ENCODE data around the gene DRC7.

The DRC7 gene

DNA sequence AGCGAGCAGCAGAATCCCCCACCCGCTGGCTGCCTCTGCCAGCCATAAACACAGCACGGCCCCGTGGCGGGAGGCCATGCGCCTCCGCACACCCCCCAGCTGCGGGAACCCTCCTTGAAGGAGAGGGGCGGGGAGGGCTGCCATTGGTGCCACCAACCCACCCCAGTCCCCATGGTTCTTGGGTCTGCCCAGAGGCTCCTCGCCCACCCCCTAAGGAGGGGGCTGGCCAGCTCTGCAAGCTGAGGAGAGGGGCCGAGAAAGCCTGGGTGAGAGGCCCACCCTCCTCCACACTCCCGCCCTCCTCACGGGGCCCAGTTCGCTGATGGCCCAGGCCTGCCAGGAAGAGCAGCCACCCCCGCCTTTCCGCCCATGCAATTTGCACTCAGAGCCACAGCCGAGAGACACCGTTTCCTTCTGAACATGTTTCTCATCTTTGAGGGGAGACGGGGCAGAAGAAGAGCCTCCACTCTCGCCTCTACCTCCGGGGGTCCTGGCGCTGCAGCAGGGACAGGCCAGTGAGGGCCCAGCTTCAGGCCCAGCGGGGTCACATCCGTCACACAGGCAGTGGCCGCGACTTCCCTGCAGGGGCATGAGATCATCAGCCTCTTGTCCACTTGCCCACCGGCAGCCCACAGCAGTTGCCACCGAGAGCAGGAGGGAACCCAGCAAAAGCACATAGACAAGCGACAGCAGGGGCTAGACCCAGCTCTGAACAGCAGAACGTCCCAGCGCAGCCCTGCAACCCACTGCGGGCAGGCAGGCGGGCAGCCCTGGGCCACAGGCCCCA lies 63.9 kb downstream of the DRC7 start:
- CTCF ChIA-PET: interaction anchor here (0.9 to 6.8 kb wide), 22 partner anchors 8 to 242 kb away, joined by 3 to 122 read pairs (median 8); partner anchors contain the start of gene KATNB1
- POLR2A ChIA-PET: no interaction called here
- no peak for DNase-seq (ENCODE audit: low read depth, low spot score)
- TF ChIP-seq, protein P1, sequence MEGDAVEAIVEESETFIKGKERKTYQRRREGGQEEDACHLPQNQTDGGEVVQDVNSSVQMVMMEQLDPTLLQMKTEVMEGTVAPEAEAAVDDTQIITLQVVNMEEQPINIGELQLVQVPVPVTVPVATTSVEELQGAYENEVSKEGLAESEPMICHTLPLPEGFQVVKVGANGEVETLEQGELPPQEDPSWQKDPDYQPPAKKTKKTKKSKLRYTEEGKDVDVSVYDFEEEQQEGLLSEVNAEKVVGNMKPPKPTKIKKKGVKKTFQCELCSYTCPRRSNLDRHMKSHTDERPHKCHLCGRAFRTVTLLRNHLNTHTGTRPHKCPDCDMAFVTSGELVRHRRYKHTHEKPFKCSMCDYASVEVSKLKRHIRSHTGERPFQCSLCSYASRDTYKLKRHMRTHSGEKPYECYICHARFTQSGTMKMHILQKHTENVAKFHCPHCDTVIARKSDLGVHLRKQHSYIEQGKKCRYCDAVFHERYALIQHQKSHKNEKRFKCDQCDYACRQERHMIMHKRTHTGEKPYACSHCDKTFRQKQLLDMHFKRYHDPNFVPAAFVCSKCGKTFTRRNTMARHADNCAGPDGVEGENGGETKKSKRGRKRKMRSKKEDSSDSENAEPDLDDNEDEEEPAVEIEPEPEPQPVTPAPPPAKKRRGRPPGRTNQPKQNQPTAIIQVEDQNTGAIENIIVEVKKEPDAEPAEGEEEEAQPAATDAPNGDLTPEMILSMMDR (IDR thresholded peaks at IDR 0.05; ENCODE audit: insufficient read depth, low read length, missing control alignments): no peak
- H3K4me3 ChIP-seq (ENCODE audit: low read depth, low read length): no peak overlapping the region

DNA sequence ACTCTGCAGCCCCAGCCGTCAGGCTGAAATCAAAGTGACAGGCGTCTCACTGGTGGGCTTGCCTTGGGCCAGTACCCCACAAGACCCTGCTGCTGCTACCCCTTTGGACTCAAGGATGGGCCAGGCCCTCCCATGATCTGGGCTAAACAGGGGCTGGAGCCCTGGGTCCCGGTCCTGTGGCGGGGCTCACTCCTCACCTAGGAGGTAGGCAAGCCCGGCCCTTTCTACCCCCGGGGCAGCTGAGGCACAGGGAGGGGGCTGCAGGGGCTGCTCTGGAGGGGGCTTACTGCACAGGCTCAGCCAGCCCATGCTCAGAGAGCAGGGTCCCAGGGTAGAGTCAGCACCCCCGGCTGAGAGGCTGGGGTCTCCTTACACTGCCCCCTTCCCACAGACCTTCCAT lies 64.5 kb downstream of the DRC7 start:
- POLR2A ChIA-PET: no interaction called here
- H3K4me3 ChIP-seq (ENCODE audit: low read depth, low read length): no peak overlapping the region
- no peak for DNase-seq (ENCODE audit: low read depth, low spot score)
- CTCF ChIA-PET: interaction anchor here (1.1 to 6.8 kb wide), 3 partner anchors 10 to 105 kb away, joined by 3 to 122 read pairs (median 27); partner anchors contain the start of gene KATNB1
- TF ChIP-seq, protein P1 (IDR thresholded peaks at IDR 0.05; ENCODE audit: insufficient read depth, low read length, missing control alignments): no peak

DNA sequence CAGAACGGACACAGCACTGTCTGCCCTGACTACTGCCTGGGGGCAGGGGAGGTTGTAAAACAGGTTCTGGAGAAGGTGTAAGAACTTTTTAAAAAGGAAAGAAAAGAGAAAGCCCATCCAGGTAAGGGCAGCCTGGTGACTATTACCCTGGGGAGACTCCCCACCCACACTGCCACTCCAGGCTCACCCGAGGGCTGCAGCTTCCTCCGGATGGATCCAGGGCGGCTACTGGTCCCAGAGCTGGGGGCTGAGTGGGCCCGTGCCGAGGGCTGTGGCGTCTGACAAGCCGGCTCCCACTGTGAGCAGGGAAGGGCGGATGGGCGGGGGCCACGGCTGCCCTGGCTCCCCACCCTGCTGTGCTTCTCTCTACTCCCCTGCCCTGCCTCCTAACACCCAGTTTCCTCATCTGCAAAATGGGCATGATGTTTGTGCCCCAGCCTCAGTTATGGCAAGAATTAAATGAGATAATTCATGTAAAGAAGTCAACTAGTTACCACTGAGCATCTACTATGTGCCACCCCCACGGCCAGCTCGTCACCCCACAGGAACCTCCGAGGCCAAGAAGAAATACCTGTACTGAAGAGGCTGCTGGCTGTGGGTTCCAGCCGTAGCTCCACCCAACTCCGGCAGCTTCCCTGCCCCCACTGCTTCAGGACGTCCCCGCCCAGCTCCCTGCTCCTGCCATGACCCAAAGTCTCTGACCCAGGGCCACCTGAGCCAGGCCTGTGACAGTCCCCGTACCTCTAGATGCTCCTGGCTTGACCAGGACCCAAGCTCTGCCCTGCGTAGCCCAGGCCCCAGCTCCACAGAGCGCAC lies 65.1 kb downstream of the DRC7 start:
- TF ChIP-seq, protein P1 (IDR thresholded peaks at IDR 0.05; ENCODE audit: insufficient read depth, low read length, missing control alignments): no peak
- CTCF ChIA-PET: interaction anchor here (0.8 to 6.8 kb wide), 5 partner anchors 9 to 362 kb away, joined by 3 to 122 read pairs (median 3); no protein-coding TSS in a partner anchor
- no peak for DNase-seq (ENCODE audit: low read depth, low spot score)
- no peak overlapping the region for H3K4me3 ChIP-seq (ENCODE audit: low read depth, low read length)
- POLR2A ChIA-PET: no interaction called here

DNA sequence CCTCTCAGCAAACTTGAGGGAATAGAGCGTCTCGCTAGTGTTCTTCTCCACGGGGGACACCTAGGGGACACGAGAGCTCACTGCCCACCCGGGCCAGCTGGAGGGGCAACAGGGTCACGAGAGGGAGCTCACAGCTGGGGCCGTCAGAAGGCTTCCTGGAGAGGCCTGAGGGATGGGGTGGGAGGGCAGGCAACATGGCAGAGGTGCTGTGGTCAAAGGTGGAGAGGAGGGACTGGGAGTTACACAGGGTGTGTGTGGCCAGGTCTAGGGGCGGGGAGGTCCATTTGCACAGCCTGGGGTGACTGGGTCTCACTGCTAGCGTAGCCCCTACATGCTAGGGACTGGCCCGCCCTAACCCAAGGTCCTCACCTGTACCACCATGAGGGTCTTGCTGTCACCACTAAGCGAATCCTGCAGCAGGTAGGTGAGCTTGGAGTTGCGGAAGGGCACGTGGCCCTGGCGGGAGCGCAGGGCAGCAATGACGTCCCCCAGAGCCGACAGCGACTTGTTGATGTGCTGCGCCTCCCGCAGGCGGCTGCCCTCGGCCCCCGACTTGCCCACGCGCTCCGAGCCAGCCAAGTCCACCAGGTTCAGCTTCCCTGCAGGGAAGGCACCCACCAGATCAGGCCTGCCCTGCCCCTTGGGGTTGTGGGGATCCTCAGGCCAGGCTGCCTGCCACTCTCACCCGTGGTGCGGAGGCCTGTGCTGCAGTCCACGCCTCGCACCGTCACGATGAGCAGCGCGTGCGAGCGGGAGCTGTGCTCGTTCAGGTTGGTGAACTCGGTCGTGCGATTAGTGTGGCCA lies 66.0 kb downstream of the DRC7 start:
- ChIA-PET CTCF (interaction anchor here (0.8 to 6.8 kb wide), 5 partner anchors 8 to 361 kb away, joined by 3 to 122 read pairs (median 3); no protein-coding TSS in a partner anchor), POLR2A (no interaction called here)
- H3K4me3 ChIP-seq (ENCODE audit: low read depth, low read length): no peak overlapping the region
- TF ChIP-seq, protein P1 (IDR thresholded peaks at IDR 0.05; ENCODE audit: insufficient read depth, low read length, missing control alignments): no peak
- no peak for DNase-seq (ENCODE audit: low read depth, low spot score)

DNA sequence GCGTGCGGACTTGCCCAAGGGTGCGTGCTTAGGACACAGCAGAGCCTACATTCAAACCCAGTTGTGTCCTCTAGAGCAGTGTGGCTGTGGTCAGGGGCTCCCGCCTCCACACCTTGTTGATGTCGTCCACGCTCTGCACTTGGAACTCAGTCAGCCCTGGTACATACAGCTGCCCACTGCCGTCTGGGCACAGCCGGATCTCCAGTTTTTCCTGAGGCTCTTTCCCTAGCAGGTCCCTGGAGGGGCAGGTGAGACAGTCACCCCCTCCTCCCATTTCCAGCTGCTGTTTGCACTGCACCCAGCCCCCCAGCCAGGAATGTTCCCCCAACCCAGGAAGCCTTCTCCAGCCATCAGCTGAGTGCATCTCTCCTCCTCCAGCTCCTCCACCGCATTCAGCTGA lies 66.7 kb downstream of the DRC7 start:
- TF ChIP-seq, protein P1 (IDR thresholded peaks at IDR 0.05; ENCODE audit: insufficient read depth, low read length, missing control alignments): no peak
- DNase-seq (ENCODE audit: low read depth, low spot score): no peak
- POLR2A ChIA-PET: no interaction called here
- H3K4me3 ChIP-seq (ENCODE audit: low read depth, low read length): no peak overlapping the region
- CTCF ChIA-PET: interaction anchor here (1.4 to 1.8 kb wide), 2 partner anchors 13 to 102 kb away, joined by 4 to 7 read pairs; no protein-coding TSS in a partner anchor
